WERI-Rb-1 (cell line): ENCODE measurements around the gene CACNA1E.

ENCODE experiments used
- DNase-seq: peaks from one replicate; pipeline ENCODE4 v3.0.0-alpha.2; 2020
- H3K27ac ChIP-seq: fragments of 250-450 bp; sonication (Bioruptor Pico); 2 replicates; pipeline ENCODE4 v1.5.1; 2020; ENCODE audit warnings: mild to moderate bottlenecking, moderate library complexity
- H3K27me3 ChIP-seq: fragments of 250-450 bp; sonication (Bioruptor Pico); 2 replicates; pipeline ENCODE4 v1.5.1; 2021; ENCODE audit warnings: mild to moderate bottlenecking, low read depth, moderate library complexity; ENCODE audit not compliant: insufficient read depth, severe bottlenecking
- H3K36me3 ChIP-seq: fragments of 250-450 bp; sonication (Bioruptor Pico); 2 replicates; pipeline ENCODE4 v1.5.1; 2020; ENCODE audit warnings: mild to moderate bottlenecking, moderate library complexity
- H3K4me3 ChIP-seq: 2 replicates; pipeline ENCODE4 v1.5.1; 2011; ENCODE audit warnings: low read depth, mild to moderate bottlenecking, control low read depth, low read length
- H3K9me3 ChIP-seq: fragments of 250-450 bp; sonication (Bioruptor Pico); 2 replicates; pipeline ENCODE4 v1.5.1; 2021; ENCODE audit warnings: mild to moderate bottlenecking, moderate library complexity; ENCODE audit not compliant: severe bottlenecking
- CTCF ChIP-seq: IDR thresholded peaks from 2 replicates; pipeline ENCODE4 v1.5.1; 2011; ENCODE audit warnings: low read depth, mild to moderate bottlenecking, control low read depth, inconsistent platforms, low read length

The CACNA1E gene

GRCh38 chr1:181769846-181770245 lies 286.5 kb downstream of the CACNA1E start:
- no peaks in the 10 kb centered on the region for H3K27me3 ChIP-seq
- H3K36me3 ChIP-seq = no peaks in the 10 kb centered on the region
- H3K27ac ChIP-seq = no peak overlapping the region
- DNase-seq = no peak
- H3K4me3 ChIP-seq = no peak overlapping the region
- no peak for TF ChIP-seq CTCF
- H3K9me3 ChIP-seq = no peaks in the 10 kb centered on the region

- Histone ChIP-seq H3K4me3 (no peak overlapping the region), H3K36me3 (no peaks in the 10 kb centered on the region), H3K9me3 (no peaks in the 10 kb centered on the region), H3K27me3 (no peaks in the 10 kb centered on the region), H3K27ac (no peak overlapping the region)
- TF ChIP-seq CTCF = no peak
- DNase-seq = no peak
Observed at GRCh38 chr1:181772714-181773113, 289.4 kb downstream of the CACNA1E start.

- Histone ChIP-seq H3K4me3 (no peak overlapping the region), H3K9me3 (no peaks in the 10 kb centered on the region), H3K27me3 (no peaks in the 10 kb centered on the region), H3K36me3 (no peaks in the 10 kb centered on the region), H3K27ac (no peak overlapping the region)
- TF ChIP-seq CTCF = no peak
- DNase-seq = no peak
Observed at GRCh38 chr1:181776044-181776443, 292.7 kb downstream of the CACNA1E start.

GRCh38 chr1:181777286-181777685 lies 294.0 kb downstream of the CACNA1E start:
- Histone ChIP-seq H3K4me3 (no peak overlapping the region), H3K27ac (no peak overlapping the region), H3K27me3 (no peaks in the 10 kb centered on the region), H3K9me3 (no peaks in the 10 kb centered on the region), H3K36me3 (no peaks in the 10 kb centered on the region)
- DNase-seq = no peak
- no peak for TF ChIP-seq CTCF

GRCh38 chr1:181777812-181778211 lies 294.5 kb downstream of the CACNA1E start:
- Histone ChIP-seq H3K4me3 (no peak overlapping the region), H3K36me3 (no peaks in the 10 kb centered on the region), H3K27ac (no peak overlapping the region), H3K27me3 (no peaks in the 10 kb centered on the region), H3K9me3 (no peaks in the 10 kb centered on the region)
- no peak for TF ChIP-seq CTCF
- no peak for DNase-seq

- Histone ChIP-seq H3K36me3 (no peaks in the 10 kb centered on the region), H3K27ac (no peak overlapping the region), H3K4me3 (no peak overlapping the region), H3K9me3 (no peaks in the 10 kb centered on the region), H3K27me3 (no peaks in the 10 kb centered on the region)
- no peak for TF ChIP-seq CTCF
- DNase-seq = no peak
Observed at GRCh38 chr1:181778640-181779260, 295.4 kb downstream of the CACNA1E start.
